GM10847 (cell line): Measurements from ENCODE around the gene GRIK2.

Experiments used
- POLR2A ChIP-seq: IDR thresholded peaks from 2 replicates; pipeline ENCODE4 v1.6.1; 2011; ENCODE audit not compliant: insufficient read length; ENCODE audit errors: extremely low read depth

Gene GRIK2

GRCh38 chr6:101478891-101479290 lies 85.4 kb downstream of the GRIK2 start:
- TF ChIP-seq POLR2A = no peak

- no peak for TF ChIP-seq POLR2A
Measured at GRCh38 chr6:101482606-101483005, 89.1 kb downstream of the GRIK2 start.

- TF ChIP-seq POLR2A = no peak
Measured at GRCh38 chr6:101484781-101485180, 91.3 kb downstream of the GRIK2 start.

- TF ChIP-seq POLR2A = no peak
Measured at GRCh38 chr6:101486124-101486523, 92.6 kb downstream of the GRIK2 start.

GRCh38 chr6:101486726-101487125 lies 93.2 kb downstream of the GRIK2 start:
- no peak for TF ChIP-seq POLR2A

GRCh38 chr6:101489456-101489855 lies 95.9 kb downstream of the GRIK2 start:
- TF ChIP-seq POLR2A = no peak

GRCh38 chr6:101490857-101491256 lies 97.3 kb downstream of the GRIK2 start:
- no peak for TF ChIP-seq POLR2A

- TF ChIP-seq POLR2A = no peak
Measured at GRCh38 chr6:101502818-101503217, 109.3 kb downstream of the GRIK2 start.

GRCh38 chr6:101509536-101509935 lies 116.0 kb downstream of the GRIK2 start:
- TF ChIP-seq POLR2A = no peak

GRCh38 chr6:101513181-101513580 lies 119.7 kb downstream of the GRIK2 start:
- no peak for TF ChIP-seq POLR2A

GRCh38 chr6:101516578-101516977 lies 123.1 kb downstream of the GRIK2 start:
- no peak for TF ChIP-seq POLR2A

- no peak for TF ChIP-seq POLR2A
Measured at GRCh38 chr6:101517632-101518031, 124.1 kb downstream of the GRIK2 start.

GRCh38 chr6:101522254-101522653 lies 128.7 kb downstream of the GRIK2 start:
- TF ChIP-seq POLR2A = no peak

GRCh38 chr6:101527467-101527866 lies 134.0 kb downstream of the GRIK2 start:
- TF ChIP-seq POLR2A = no peak

GRCh38 chr6:101528801-101529200 lies 135.3 kb downstream of the GRIK2 start:
- TF ChIP-seq POLR2A = no peak

GRCh38 chr6:101531538-101531937 lies 138.0 kb downstream of the GRIK2 start:
- TF ChIP-seq POLR2A = no peak

- no peak for TF ChIP-seq POLR2A
Measured at GRCh38 chr6:101534386-101534785, 140.9 kb downstream of the GRIK2 start.

GRCh38 chr6:101534821-101535220 lies 141.3 kb downstream of the GRIK2 start:
- TF ChIP-seq POLR2A = no peak
